BLaER1 treated with 17β-estradiol and CSF1 and Interleukin-3, amounts not matched to agents 10 nM and 100 nM (cell line): Measurements from ENCODE around the gene SCIN.
A peak's percentile ranks its signal among the peaks of the same experiment; 100 is the strongest.
"Not testable (repeated sequence)": the region's sequence is repeated elsewhere in the genome, so short reads cannot be mapped to it uniquely, and the experiment has no call there.

Source experiments
- H3K27ac ChIP-seq, 11 experiments: shearing (Covaris generic); formaldehyde crosslinking; 2 replicates each; pipeline ENCODE4 v1.8.1; 2022
- H3K27me3 ChIP-seq, 11 experiments: shearing (Covaris generic); formaldehyde crosslinking; 2 replicates each; pipeline ENCODE4 v1.8.1; 2022
- H3K36me3 ChIP-seq, 11 experiments: shearing (Covaris generic); formaldehyde crosslinking; 2 replicates each; pipeline ENCODE4 v1.8.1; 2022
- H3K4me1 ChIP-seq, 10 experiments: shearing (Covaris generic); formaldehyde crosslinking; 2 replicates each; pipeline ENCODE4 v1.8.1; 2022
- H3K4me2 ChIP-seq, 11 experiments: shearing (Covaris generic); formaldehyde crosslinking; 2 replicates each; pipeline ENCODE4 v1.8.1; 2022
- H3K4me3 ChIP-seq, 10 experiments: shearing (Covaris generic); formaldehyde crosslinking; 2 replicates each; pipeline ENCODE4 v1.8.1; 2022
- H3K9ac ChIP-seq, 11 experiments: shearing (Covaris generic); formaldehyde crosslinking; 2 replicates each; pipeline ENCODE4 v1.8.1; 2022
- H3K9me3 ChIP-seq, 11 experiments: shearing (Covaris generic); formaldehyde crosslinking; replicated peaks in 1 of 11; 2 replicates each; pipeline ENCODE4 v1.8.1; 2022
- H4K20me1 ChIP-seq, 11 experiments: shearing (Covaris generic); formaldehyde crosslinking; 2 replicates each; pipeline ENCODE4 v1.8.1; 2022
- Cebpa-rat ChIP-seq, 11 experiments: shearing (Covaris generic); IDR thresholded peaks; 2 replicates each; pipeline ENCODE4 v1.8.1; 2022

The SCIN gene

DNA sequence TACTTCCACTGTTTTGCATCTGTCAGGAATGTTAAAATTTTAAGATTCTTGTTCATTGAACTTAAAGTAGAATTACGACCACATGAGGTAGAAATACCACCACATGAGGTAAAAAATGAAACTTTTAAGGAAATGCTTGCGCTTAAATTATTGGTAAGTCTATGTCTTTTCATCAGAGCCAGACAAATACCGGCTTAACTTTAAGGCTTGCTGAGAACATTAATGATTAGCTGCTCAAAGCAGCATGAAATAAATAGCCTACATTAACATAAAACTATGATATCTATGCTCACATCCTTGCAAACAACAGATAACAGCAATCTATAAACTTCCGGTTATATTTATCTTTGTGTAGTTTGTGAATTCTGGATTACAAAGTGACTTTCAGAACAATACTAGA, 26.9 kb upstream of the SCIN start:
- Histone ChIP-seq H3K4me3 (no peak overlapping the region), H3K4me2 (no peak overlapping the region), H3K27ac (no peak overlapping the region), H3K36me3 (no peaks in the 10 kb centered on the region), H3K9me3 (no peaks in the 10 kb centered on the region), H3K9ac (no peak overlapping the region), H3K27me3 (no peaks in the 10 kb centered on the region), H3K4me1 (peaks cover 0 to 22% (median 0%) of the 10 kb centered on the region in 10 experiments; a peak in 6 of 20 replicates), H4K20me1 (no peaks in the 10 kb centered on the region)
- TF ChIP-seq Cebpa-rat (IDR thresholded peaks at IDR 0.05), result no peak

DNA sequence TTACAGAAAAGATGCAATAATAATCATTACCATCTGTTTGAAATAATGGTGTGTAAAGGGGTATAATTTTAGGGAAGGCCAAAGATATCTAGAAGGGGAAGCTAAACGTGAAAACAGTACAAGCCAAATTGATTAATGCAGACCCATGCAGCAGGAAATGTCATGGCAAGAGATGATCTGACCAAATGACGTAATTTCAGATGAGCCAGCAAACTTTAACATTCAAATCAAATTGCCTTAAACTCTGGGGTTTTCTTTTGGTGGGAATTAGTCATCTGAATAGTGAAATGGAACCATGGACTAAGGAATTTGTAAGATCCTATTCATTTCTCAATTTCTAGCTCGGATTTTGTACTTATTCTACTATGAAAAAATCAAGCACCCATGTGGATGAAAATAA, 21.4 kb upstream of the SCIN start:
- Histone ChIP-seq H3K9me3 (no peaks in the 10 kb centered on the region), H3K9ac (no peak overlapping the region), H4K20me1 (no peaks in the 10 kb centered on the region), H3K27me3 (no peaks in the 10 kb centered on the region), H3K36me3 (no peaks in the 10 kb centered on the region), H3K27ac (no peak overlapping the region), H3K4me1 (peaks cover 0 to 50% (median 0%) of the 10 kb centered on the region in 10 experiments; a peak in 7 of 20 replicates), H3K4me2 (peak overlapping the region in 3 of 11 experiments; percentile 14 to 63 (median 36); a peak in 4 of 22 replicates), H3K4me3 (no peak overlapping the region)
- TF ChIP-seq Cebpa-rat (IDR thresholded peaks at IDR 0.05), result no peak

DNA sequence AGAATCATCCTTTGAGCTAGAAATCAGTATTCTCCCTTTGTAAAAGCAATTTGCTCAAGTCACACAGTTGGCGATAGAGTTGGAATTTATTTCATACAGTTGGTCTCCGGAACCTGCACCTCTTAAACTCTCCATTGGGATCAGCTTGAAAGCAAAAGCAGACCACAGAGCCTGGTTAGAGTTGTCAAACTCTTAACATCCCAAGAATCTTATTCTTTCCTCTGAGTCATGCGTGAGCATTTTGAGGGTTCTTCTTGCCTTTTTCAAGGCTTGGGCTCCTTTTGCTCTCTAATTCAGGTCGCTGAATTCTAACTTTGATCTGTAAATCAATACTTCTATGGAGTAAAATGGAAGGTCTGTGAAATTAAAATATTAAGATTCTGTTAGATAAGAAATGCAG, 19.6 kb upstream of the SCIN start:
- Histone ChIP-seq H3K4me3 (no peak overlapping the region), H4K20me1 (no peaks in the 10 kb centered on the region), H3K27ac (no peak overlapping the region), H3K36me3 (no peaks in the 10 kb centered on the region), H3K4me1 (peaks cover 0 to 51% (median 0%) of the 10 kb centered on the region in 10 experiments; a peak in 7 of 20 replicates), H3K4me2 (no peak overlapping the region), H3K27me3 (no peaks in the 10 kb centered on the region), H3K9ac (no peak overlapping the region), H3K9me3 (peaks cover under 1 to 11% (median 5%) of the 10 kb centered on the region in 11 experiments; a peak in 19 of 22 replicates)
- TF ChIP-seq Cebpa-rat (IDR thresholded peaks at IDR 0.05), result no peak

DNA sequence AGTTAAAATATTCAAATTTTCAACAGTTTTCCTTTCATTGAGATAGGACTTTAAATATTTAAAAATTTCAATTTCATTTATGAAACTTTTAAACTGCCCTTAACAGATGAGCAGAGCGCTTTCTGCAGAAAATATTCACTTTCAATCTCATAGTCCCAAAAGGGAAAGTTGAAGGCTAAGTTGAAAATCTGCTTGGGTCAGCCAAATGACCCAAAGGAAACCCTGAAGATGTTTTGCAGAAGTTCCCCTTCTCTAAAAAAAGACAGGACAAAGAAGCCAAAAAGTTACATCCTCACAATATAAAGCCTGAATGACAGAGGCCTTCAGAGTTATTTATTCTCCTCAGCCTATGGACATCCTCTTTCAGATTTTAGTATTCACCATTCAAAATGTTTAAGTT, 17.6 kb upstream of the SCIN start:
- no peaks in the 10 kb centered on the region for H3K27me3 ChIP-seq
- H3K9ac ChIP-seq, result no peak overlapping the region
- H3K36me3 ChIP-seq, result no peaks in the 10 kb centered on the region
- H4K20me1 ChIP-seq, result no peaks in the 10 kb centered on the region
- H3K4me3 ChIP-seq, result no peak overlapping the region
- peak overlapping the region in 4 of 11 experiments; percentile 20 to 65 (median 49); a peak in 5 of 22 replicates for H3K4me2 ChIP-seq
- H3K9me3 ChIP-seq, result peaks cover 11 to 29% (median 16%) of the 10 kb centered on the region in 11 experiments; a peak in 21 of 22 replicates
- H3K27ac ChIP-seq, result peak overlapping the region in 3 of 11 experiments; percentile 14 to 20 (median 18); a peak in 2 of 22 replicates
- peaks cover 0 to 51% (median 0%) of the 10 kb centered on the region in 10 experiments; a peak in 7 of 20 replicates for H3K4me1 ChIP-seq
- no peak for TF ChIP-seq Cebpa-rat (IDR thresholded peaks at IDR 0.05)

DNA sequence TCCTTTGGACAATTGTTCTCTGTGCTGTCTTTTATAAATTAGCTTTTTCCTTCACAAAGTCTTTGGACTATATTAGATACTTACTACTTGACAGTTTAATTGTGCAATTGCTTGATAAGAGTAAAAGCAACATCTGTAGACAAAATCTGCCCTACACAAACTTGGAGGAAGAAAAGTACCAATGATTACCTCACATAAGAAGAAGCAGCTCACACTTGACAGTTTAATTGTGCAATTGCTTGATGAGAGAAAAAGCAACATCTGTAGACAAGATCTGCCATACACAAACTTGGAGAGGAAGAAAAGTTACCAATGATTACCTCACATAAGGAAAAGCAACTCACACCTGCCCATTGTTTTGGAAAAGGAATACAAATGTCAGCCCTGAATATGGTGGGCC, 17.1 kb upstream of the SCIN start:
- Histone ChIP-seq H4K20me1 (no peaks in the 10 kb centered on the region), H3K4me1 (peaks cover 0 to 46% (median 0%) of the 10 kb centered on the region in 10 experiments; a peak in 7 of 20 replicates), H3K9ac (no peak overlapping the region), H3K27ac (peak overlapping the region in 3 of 11 experiments; percentile 14 to 20 (median 18); a peak in 3 of 22 replicates), H3K27me3 (no peaks in the 10 kb centered on the region), H3K9me3 (peaks cover 11 to 34% (median 16%) of the 10 kb centered on the region in 11 experiments; a peak in 21 of 22 replicates), H3K4me3 (no peak overlapping the region), H3K36me3 (no peaks in the 10 kb centered on the region), H3K4me2 (peak overlapping the region in 4 of 11 experiments; percentile 20 to 65 (median 49); a peak in 7 of 22 replicates)
- TF ChIP-seq Cebpa-rat (IDR thresholded peaks at IDR 0.05), result no peak

DNA sequence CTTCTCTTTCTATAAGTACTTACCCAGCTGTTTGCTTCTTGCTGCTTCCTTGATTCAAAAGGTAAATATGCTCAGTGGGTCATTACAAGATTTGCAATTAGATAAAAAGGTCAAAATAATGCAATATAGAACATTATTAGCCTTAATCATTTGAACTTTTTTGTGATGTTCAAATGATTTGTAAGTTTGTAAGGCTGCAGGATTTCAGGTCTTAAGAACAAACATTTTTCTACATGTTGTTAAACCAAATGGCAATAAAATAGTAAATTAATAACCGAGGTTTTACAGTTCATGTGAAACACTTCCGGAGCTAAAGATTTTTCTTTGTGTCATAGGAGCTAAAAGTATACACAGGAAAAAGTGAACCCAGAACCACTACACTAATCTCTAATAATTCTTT, 16.2 kb upstream of the SCIN start:
- Histone ChIP-seq H3K9me3 (peaks cover 11 to 34% (median 16%) of the 10 kb centered on the region in 11 experiments; a peak in 21 of 22 replicates), H3K4me1 (peaks cover 0 to 37% (median 0%) of the 10 kb centered on the region in 10 experiments; a peak in 7 of 20 replicates), H3K36me3 (no peaks in the 10 kb centered on the region), H3K4me2 (no peak overlapping the region), H3K27me3 (no peaks in the 10 kb centered on the region), H4K20me1 (no peaks in the 10 kb centered on the region), H3K4me3 (no peak overlapping the region), H3K9ac (no peak overlapping the region), H3K27ac (no peak overlapping the region)
- TF ChIP-seq Cebpa-rat (IDR thresholded peaks at IDR 0.05), result no peak

DNA sequence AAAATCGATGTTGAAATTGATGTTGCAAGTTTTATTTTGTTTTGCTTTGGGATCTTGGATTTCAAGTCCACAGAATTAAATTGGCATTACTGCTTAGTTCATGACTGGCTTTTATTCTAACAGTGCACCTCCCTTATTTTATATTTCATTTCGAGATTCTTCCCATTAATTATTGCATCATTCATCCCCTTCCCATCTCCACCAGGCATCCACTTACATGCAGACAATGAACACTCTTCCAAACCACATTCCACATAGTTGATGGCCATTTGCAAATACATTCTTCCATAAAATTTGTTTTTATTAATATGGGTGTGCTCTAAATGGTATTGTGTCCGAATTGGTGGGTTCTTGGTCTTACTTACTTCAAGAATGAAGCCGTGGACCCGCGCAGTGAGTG, 15.6 kb upstream of the SCIN start:
- Histone ChIP-seq H3K9ac (no peak overlapping the region), H4K20me1 (no peaks in the 10 kb centered on the region), H3K27ac (no peak overlapping the region), H3K4me3 (no peak overlapping the region), H3K4me2 (no peak overlapping the region), H3K36me3 (no peaks in the 10 kb centered on the region), H3K4me1 (peaks cover 0 to 32% (median 0%) of the 10 kb centered on the region in 10 experiments; a peak in 7 of 20 replicates), H3K9me3 (peaks cover 11 to 34% (median 16%) of the 10 kb centered on the region in 11 experiments; a peak in 21 of 22 replicates), H3K27me3 (no peaks in the 10 kb centered on the region)
- TF ChIP-seq Cebpa-rat (IDR thresholded peaks at IDR 0.05), result no peak

DNA sequence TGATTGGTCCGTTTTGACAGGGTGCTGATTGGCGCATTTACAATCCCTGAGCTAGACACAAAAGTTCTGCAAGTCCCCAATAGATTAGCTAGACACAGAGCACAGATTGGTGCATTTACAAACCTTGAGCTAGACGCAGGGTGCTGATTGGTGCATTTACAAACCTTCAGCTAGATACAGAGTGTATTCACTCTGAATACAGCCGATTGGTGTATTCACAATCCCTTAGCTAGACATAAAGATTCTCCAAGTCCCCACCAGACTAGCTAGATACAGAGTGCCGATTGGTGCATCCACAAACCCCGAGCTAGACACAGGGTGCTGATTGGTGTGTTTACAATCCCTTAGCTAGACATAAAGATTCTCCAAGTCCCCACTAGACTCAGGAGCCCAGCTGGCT, 14.8 kb upstream of the SCIN start:
- H3K27me3 ChIP-seq, H3K27ac ChIP-seq, H3K9ac ChIP-seq, H4K20me1 ChIP-seq, H3K36me3 ChIP-seq, H3K4me3 ChIP-seq, H3K4me2 ChIP-seq: not testable (repeated sequence)
- H3K9me3 ChIP-seq, result peaks cover 11 to 34% (median 16%) of the 10 kb centered on the region in 11 experiments; a peak in 21 of 22 replicates
- peaks cover 0 to 32% (median 0%) of the 10 kb centered on the region in 10 experiments; a peak in 7 of 20 replicates for H3K4me1 ChIP-seq

DNA sequence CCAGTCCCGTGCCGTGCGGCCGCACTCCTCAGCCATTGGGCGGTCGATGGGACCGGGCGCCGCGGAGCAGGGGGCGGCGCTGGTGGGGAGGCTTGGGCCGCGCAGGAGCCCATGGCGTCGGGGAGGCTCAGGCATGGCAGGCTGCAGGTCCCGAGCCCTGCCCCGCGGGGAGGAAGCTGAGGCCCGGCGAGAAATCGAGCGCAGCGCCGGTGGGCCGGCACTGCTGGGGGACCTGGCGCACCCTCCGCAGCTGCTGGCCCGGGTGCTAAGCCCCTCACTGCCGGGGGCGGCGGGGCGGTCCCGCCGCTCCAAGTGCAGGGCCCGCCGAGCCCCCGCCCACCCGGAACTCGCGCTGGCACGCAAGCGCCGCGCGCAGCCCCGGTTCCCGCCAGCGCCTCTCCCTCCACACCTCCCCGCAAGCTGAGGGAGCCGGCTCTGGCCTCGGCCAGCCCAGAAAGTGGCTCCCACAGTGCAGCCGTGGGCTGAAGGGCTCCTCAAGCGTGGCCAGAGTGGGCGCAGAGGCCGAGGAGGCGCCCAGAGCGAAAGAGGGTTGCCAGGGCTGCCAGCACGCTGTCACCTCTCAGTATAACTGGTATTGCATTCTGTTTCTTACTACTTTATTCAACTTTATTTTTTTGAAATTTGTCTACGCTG, 14.3 kb upstream of the SCIN start:
- Histone ChIP-seq H3K9me3 (peaks cover 11 to 34% (median 16%) of the 10 kb centered on the region in 11 experiments; a peak in 21 of 22 replicates), H3K4me1 (peaks cover 0 to 26% (median 0%) of the 10 kb centered on the region in 10 experiments; a peak in 7 of 20 replicates)
- H4K20me1 ChIP-seq, H3K4me2 ChIP-seq, H3K27me3 ChIP-seq, H3K4me3 ChIP-seq, H3K36me3 ChIP-seq, H3K27ac ChIP-seq, H3K9ac ChIP-seq: not testable (repeated sequence)
